ENCODE data around the gene DUS3L.

DUS3L gene

DNA sequence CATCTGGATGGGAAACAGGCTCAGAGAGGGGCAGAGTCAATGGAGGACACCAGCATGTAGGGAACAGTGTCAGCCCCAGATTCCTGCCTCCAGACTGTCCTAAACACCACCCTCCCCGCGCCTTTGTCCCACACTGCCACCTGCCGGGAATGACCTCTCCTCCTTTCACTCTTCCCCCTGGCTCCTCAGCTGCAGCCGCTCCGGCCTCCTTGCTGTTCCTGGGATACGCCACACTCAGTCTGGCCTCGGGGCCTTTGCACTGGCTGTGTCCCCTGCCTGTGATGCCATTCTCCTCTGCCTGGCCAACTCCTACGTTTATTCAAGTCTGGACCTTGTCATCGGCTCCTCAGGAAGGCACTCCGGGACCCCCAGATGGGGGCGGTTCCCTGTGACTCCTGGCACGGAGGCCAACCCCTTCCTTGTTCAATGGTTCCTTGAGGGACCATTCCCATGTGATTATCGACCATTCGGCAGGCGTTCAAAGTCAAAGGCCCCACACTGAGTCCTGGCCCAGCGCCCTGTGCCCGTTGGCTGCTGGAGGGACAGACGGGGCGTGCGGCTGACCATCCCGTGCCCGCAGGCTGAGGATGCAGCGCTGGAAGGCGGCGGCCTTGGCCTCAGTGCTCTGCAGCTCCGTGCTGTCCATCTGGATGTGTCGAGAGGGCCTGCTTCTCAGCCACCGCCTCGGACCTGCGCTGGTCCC is 32.8 kb upstream of the DUS3L start:
- DNase-seq (ENCODE audit: low read depth): no peak
- no peak overlapping the region for H3K4me3 ChIP-seq (ENCODE audit: low read depth, low read length)

GRCh38 chr19:5822181-5822844 is 31.4 kb upstream of the DUS3L start:
- no peak overlapping the region for H3K4me3 ChIP-seq (ENCODE audit: low read depth, low read length)
- no peak for DNase-seq (ENCODE audit: low read depth)

GRCh38 chr19:5821521-5822180 is 30.7 kb upstream of the DUS3L start:
- no peak overlapping the region for H3K4me3 ChIP-seq (ENCODE audit: low read depth, low read length)
- DNase-seq (ENCODE audit: low read depth): no peak

DNA sequence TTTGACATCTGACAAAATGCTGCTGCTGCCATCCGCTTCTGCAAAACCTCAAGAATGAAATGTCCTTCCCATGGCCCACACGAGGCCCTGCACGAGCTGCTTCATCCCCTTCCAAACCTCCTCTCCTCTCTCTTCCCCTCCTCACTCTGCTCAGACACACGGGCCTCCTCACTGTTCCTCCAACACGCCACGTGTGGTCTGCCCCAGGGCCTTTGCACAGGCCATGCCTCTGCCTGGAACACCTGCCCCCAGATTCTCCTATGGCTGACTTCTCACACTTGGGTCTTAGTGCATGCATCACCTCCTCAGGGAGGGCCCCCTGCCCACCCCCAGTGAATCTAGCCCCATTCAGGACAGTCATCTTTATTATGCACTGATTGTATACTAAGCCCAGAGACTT is 29.8 kb upstream of the DUS3L start:
- no peak for DNase-seq (ENCODE audit: low read depth)
- H3K4me3 ChIP-seq (ENCODE audit: low read depth, low read length): no peak overlapping the region

DNA sequence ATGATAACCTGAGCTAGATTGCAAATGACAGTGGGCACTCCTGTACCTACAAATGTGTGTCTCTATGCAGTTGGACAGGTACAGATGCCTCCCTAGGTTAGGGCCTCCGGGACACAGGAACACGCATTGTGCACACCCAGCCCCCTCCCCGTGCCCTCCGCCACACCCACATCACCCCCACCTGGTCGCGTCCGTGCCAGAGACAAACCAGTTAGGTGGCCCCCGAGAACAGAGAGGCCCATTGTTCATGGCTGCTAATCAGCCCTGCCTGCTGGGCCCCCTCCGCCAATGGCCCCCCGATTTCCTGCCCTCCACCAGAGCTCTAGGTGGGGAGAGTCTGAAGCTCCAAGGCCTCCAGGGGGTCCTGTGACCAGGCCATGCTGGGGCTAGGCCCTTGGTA is 27.6 kb upstream of the DUS3L start:
- no peak overlapping the region for H3K4me3 ChIP-seq (ENCODE audit: low read depth, low read length)
- DNase-seq (ENCODE audit: low read depth): no peak

DNA sequence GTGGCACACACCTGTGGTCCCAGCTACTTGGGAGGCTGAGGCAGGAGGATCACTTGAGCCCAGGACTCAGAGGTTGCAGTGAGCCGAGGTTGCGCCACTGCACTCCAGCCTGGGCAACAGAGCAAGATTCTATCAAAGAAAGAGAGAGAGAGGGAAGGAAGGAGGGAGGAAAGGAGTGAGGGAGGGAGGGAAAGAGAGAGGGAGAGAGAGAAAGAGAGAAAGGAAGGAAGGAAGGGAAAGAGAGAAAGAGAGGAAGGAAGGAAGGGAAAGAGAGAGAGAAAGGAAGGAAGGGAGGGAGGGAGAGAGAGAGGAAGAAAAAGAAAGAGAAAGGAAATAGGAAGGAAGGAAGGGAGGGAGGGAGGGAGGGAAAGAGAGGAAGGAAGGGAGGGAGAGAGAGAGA is 26.3 kb upstream of the DUS3L start:
- DNase-seq (ENCODE audit: low read depth): no peak
- H3K4me3 ChIP-seq (ENCODE audit: low read depth, low read length): no peak overlapping the region

DNA sequence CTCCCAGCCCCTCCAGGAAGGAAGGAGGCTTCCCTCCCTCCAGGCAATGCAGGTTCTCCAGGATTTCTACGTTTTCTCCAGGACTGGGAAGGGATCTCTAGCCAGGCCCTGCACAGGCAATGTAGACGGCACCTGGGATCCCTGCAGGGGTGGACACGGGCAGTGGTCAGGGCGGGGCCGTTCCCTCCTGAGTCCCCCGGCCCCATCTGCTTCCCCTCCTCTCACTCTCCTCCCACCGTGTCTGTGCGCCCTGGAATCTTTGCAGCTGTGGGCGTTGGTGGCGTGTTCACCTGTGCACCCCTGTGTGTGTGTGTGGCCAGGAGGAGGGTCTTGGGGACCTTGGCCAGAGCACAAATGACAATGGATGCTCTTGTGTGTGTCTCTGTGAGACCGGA is 23.9 kb upstream of the DUS3L start:
- no peak overlapping the region for H3K4me3 ChIP-seq (ENCODE audit: low read depth, low read length)
- DNase-seq (ENCODE audit: low read depth): no peak

- H3K4me3 ChIP-seq (ENCODE audit: low read depth, low read length): no peak overlapping the region
- no peak for DNase-seq (ENCODE audit: low read depth)
These were observed 23.3 kb upstream of the DUS3L start for GRCh38 chr19:5814123-5814851.

GRCh38 chr19:5811117-5811516 is 20.2 kb upstream of the DUS3L start:
- H3K4me3 ChIP-seq (ENCODE audit: low read depth, low read length): no peak overlapping the region
- no peak for DNase-seq (ENCODE audit: low read depth)

GRCh38 chr19:5809469-5809868 is 18.5 kb upstream of the DUS3L start:
- H3K4me3 ChIP-seq (ENCODE audit: low read depth, low read length): no peak overlapping the region
- no peak for DNase-seq (ENCODE audit: low read depth)

GRCh38 chr19:5809053-5809452 is 18.1 kb upstream of the DUS3L start:
- DNase-seq (ENCODE audit: low read depth): no peak
- no peak overlapping the region for H3K4me3 ChIP-seq (ENCODE audit: low read depth, low read length)

GRCh38 chr19:5808120-5808816 is 17.3 kb upstream of the DUS3L start:
- no peak for DNase-seq (ENCODE audit: low read depth)
- H3K4me3 ChIP-seq (ENCODE audit: low read depth, low read length): no peak overlapping the region

DNA sequence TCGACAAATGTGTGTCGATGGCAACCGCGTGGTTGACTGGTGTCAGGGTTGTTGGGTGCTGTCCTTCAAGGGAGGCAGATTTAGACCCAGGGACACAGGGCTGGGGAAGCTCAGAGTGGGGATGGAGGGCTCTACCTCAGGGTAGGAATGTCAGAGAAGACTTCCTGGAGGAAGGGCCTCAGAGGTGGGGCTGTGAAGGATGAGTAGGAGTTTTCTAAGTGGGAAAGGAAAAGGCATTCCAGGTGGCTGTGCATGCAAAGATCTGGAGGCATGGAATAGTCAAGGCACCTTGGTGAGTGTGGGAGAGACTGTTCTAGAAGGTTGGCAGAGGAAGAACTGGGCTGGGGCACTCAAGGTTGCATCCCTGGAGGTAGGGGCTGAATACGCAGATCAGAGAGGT is 15.9 kb upstream of the DUS3L start:
- H3K4me3 ChIP-seq (ENCODE audit: low read depth, low read length): no peak overlapping the region
- DNase-seq (ENCODE audit: low read depth): no peak

- H3K4me3 ChIP-seq (ENCODE audit: low read depth, low read length): no peak overlapping the region
- no peak for DNase-seq (ENCODE audit: low read depth)
These were observed 15.1 kb upstream of the DUS3L start for GRCh38 chr19:5806133-5806489.

GRCh38 chr19:5805462-5806132 is 14.6 kb upstream of the DUS3L start:
- no peak overlapping the region for H3K4me3 ChIP-seq (ENCODE audit: low read depth, low read length)
- DNase-seq (ENCODE audit: low read depth): no peak

GRCh38 chr19:5804516-5805461 is 13.8 kb upstream of the DUS3L start, which contains the start of gene NRTN:
Gene NRTN (plus strand): TSS chr19:5805067. CDS start chr19:5824166, 19,099 bp downstream.
- no peak for DNase-seq (ENCODE audit: low read depth)
- H3K4me3 ChIP-seq (ENCODE audit: low read depth, low read length): peak within 1 kb of the TSS; percentile 43

- H3K4me3 ChIP-seq (ENCODE audit: low read depth, low read length): peak overlapping the region; percentile 43
- peak; percentile 44 for DNase-seq (ENCODE audit: low read depth)
These were observed 13.0 kb upstream of the DUS3L start for GRCh38 chr19:5803752-5804515.

GRCh38 chr19:5803441-5803751 is 12.4 kb upstream of the DUS3L start:
- no peak for DNase-seq (ENCODE audit: low read depth)
- H3K4me3 ChIP-seq (ENCODE audit: low read depth, low read length): peak overlapping the region; percentile 43
